ENCODE results near the gene POLR3E. TPM values are rescaled to one million over a fixed set of nuclear protein-coding genes. Genes with fewer than 3 reads are reported as not detected.

POLR3E gene
- total RNA-seq, 1 donor = 19.2 TPM

DNA sequence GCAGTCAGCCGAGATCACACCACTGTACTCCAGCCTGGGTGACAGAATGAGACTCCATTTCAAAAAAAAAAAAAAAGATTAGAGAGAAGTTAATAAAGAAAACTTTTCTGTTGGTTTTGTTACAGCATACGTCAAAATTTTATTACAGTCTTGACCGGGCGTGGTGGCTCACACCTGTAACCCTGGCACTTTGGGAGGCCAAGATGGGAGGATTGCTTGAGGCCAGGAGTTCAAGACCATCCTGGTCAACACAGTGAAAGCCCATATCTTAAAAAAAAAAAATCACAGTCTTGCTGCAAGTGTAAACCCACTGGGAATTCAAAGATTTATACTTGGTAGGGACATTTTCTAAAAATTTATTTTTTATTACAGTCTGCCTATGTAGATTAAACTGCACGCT is 6.2 kb upstream of the POLR3E start:
- Histone ChIP-seq H3K4me3 (ENCODE audit: insufficient read depth, low read length) (no peak overlapping the region), H4K20me1 (ENCODE audit: insufficient read depth, low read length) (no peaks in the 10 kb centered on the region), H3K27ac (ENCODE audit: low read depth, low read length) (no peak overlapping the region), H3K9me3 (ENCODE audit: low read depth, low read length) (no peaks in the 10 kb centered on the region), H3K4me2 (ENCODE audit: insufficient read depth, low read length) (no peak overlapping the region), H3K4me1 (ENCODE audit: insufficient read depth, low read length) (peaks cover under 1% of the 10 kb centered on the region), H2AFZ (ENCODE audit: low read length) (no peak overlapping the region), H3K27me3 (ENCODE audit: insufficient read depth, low read length) (no peaks in the 10 kb centered on the region), H3K79me2 (ENCODE audit: insufficient read depth, low read length) (no peaks in the 10 kb centered on the region), H3K36me3 (ENCODE audit: insufficient read depth, low read length) (peaks cover 3% of the 10 kb centered on the region)
- no peak for DNase-seq (ENCODE audit: insufficient read length, low spot score, missing footprints)
- TF ChIP-seq, protein P1, sequence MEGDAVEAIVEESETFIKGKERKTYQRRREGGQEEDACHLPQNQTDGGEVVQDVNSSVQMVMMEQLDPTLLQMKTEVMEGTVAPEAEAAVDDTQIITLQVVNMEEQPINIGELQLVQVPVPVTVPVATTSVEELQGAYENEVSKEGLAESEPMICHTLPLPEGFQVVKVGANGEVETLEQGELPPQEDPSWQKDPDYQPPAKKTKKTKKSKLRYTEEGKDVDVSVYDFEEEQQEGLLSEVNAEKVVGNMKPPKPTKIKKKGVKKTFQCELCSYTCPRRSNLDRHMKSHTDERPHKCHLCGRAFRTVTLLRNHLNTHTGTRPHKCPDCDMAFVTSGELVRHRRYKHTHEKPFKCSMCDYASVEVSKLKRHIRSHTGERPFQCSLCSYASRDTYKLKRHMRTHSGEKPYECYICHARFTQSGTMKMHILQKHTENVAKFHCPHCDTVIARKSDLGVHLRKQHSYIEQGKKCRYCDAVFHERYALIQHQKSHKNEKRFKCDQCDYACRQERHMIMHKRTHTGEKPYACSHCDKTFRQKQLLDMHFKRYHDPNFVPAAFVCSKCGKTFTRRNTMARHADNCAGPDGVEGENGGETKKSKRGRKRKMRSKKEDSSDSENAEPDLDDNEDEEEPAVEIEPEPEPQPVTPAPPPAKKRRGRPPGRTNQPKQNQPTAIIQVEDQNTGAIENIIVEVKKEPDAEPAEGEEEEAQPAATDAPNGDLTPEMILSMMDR (IDR thresholded peaks at IDR 0.05; ENCODE audit: extremely low read depth, low read depth, low read length) = no peak

- Histone ChIP-seq H3K4me3 (ENCODE audit: insufficient read depth, low read length) (no peak overlapping the region), H4K20me1 (ENCODE audit: insufficient read depth, low read length) (no peaks in the 10 kb centered on the region), H3K27me3 (ENCODE audit: insufficient read depth, low read length) (no peaks in the 10 kb centered on the region), H3K9me3 (ENCODE audit: low read depth, low read length) (no peaks in the 10 kb centered on the region), H3K79me2 (ENCODE audit: insufficient read depth, low read length) (no peaks in the 10 kb centered on the region), H3K4me2 (ENCODE audit: insufficient read depth, low read length) (no peak overlapping the region), H3K4me1 (ENCODE audit: insufficient read depth, low read length) (peaks cover 3% of the 10 kb centered on the region), H2AFZ (ENCODE audit: low read length) (no peak overlapping the region), H3K36me3 (ENCODE audit: insufficient read depth, low read length) (no peaks in the 10 kb centered on the region), H3K27ac (ENCODE audit: low read depth, low read length) (no peak overlapping the region)
- no peak for DNase-seq (ENCODE audit: insufficient read length, low spot score, missing footprints)
- TF ChIP-seq, protein P1 (IDR thresholded peaks at IDR 0.05; ENCODE audit: extremely low read depth, low read depth, low read length) = no peak
Measured at GRCh38 chr16:22291860-22292318, 5.3 kb upstream of the POLR3E start.

- no peaks in the 10 kb centered on the region for H3K27me3 ChIP-seq (ENCODE audit: insufficient read depth, low read length)
- H3K4me3 ChIP-seq (ENCODE audit: insufficient read depth, low read length) = no peak overlapping the region
- TF ChIP-seq, protein P1 (IDR thresholded peaks at IDR 0.05; ENCODE audit: extremely low read depth, low read depth, low read length) = no peak
- H3K79me2 ChIP-seq (ENCODE audit: insufficient read depth, low read length) = no peaks in the 10 kb centered on the region
- peaks cover 3% of the 10 kb centered on the region for H3K4me1 ChIP-seq (ENCODE audit: insufficient read depth, low read length)
- no peak overlapping the region for H2AFZ ChIP-seq (ENCODE audit: low read length)
- H4K20me1 ChIP-seq (ENCODE audit: insufficient read depth, low read length) = peaks cover under 1% of the 10 kb centered on the region
- no peaks in the 10 kb centered on the region for H3K36me3 ChIP-seq (ENCODE audit: insufficient read depth, low read length)
- no peak overlapping the region for H3K4me2 ChIP-seq (ENCODE audit: insufficient read depth, low read length)
- H3K27ac ChIP-seq (ENCODE audit: low read depth, low read length) = no peak overlapping the region
- no peak for DNase-seq (ENCODE audit: insufficient read length, low spot score, missing footprints)
- H3K9me3 ChIP-seq (ENCODE audit: low read depth, low read length) = no peaks in the 10 kb centered on the region
Measured at GRCh38 chr16:22292320-22292719, 4.9 kb upstream of the POLR3E start.

- Histone ChIP-seq H3K79me2 (ENCODE audit: insufficient read depth, low read length) (no peaks in the 10 kb centered on the region), H3K36me3 (ENCODE audit: insufficient read depth, low read length) (no peaks in the 10 kb centered on the region), H3K27ac (ENCODE audit: low read depth, low read length) (no peak overlapping the region), H3K9me3 (ENCODE audit: low read depth, low read length) (no peaks in the 10 kb centered on the region), H3K27me3 (ENCODE audit: insufficient read depth, low read length) (no peaks in the 10 kb centered on the region), H2AFZ (ENCODE audit: low read length) (no peak overlapping the region), H3K4me2 (ENCODE audit: insufficient read depth, low read length) (no peak overlapping the region), H4K20me1 (ENCODE audit: insufficient read depth, low read length) (peaks cover 9% of the 10 kb centered on the region), H3K4me1 (ENCODE audit: insufficient read depth, low read length) (peaks cover 3% of the 10 kb centered on the region), H3K4me3 (ENCODE audit: insufficient read depth, low read length) (no peak overlapping the region)
- TF ChIP-seq, protein P1 (IDR thresholded peaks at IDR 0.05; ENCODE audit: extremely low read depth, low read depth, low read length) = no peak
- no peak for DNase-seq (ENCODE audit: insufficient read length, low spot score, missing footprints)
Measured at GRCh38 chr16:22293137-22294106, 3.8 kb upstream of the POLR3E start.

Measured in osteoblast (primary cell).